GM21423 (cell line): ENCODE results near the gene CD48.

Experiments
- ATAC-seq: cut with Tn5 transposase; IDR thresholded peaks from one replicate; pipeline ENCODE4 v1.9.1; 2021; ENCODE audit warnings: mild to moderate bottlenecking, moderate library complexity; ENCODE audit not compliant: unreplicated experiment

CD48 gene

GRCh38 chr1:160681066-160681890, 30.3 kb downstream of the CD48 start:
- ATAC-seq = no peak

DNA sequence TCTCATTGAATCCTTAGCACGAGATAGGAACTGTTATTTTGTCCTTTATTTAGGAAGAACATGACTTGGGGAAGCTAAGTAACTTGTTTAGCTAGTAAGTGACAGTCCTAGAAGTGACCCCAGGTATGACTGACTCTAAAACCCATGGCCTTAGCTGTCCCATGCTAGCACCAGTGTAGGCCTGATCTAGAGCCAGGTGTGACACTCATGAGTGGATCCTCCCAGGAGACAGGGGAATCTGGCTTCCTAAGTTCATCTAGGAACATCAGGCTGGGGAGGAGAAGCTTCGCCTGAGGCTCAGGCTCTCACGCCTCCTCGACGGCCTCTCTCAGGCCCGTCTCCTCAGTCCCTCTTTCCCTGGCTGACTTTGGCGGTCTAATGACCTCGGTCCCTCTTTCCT, 31.2 kb downstream of the CD48 start:
- ATAC-seq = no peak

- no peak for ATAC-seq
Measured at GRCh38 chr1:160679893-160680292, 31.7 kb downstream of the CD48 start.

DNA sequence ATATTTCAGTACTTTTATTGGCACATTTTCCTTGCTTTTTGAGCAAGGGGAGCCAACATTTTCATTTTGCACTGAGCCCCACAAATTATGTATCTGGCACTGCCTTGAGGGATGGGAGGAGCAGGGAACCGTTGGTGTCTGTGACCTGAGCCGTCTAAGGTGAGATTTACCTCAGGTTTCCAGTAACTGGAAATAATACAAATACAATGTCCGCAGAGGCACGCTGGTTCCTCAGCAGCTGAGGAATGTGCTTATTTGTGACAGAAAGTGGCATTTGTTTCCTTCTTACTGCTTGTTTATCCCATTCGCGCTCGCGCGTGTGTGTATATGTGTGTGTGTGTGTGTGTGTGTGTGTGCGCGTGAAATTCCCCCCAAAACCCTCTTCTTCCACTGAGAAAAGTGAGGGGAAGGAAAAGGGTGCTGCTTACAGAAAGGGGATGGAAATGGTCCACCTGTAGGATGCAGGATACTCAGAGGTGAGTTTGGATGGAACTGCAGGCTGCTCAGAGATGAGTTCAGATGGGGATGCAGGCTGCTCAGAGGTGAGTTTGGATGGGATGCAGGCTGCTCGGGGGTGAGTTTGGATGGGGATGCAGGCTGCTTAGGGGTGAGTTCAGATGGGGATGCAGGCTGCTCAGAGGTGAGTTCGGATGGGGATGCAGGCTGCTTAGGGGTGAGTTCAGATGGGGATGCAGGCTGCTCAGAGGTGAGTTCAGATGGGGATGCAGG, 34.6 kb downstream of the CD48 start:
- ATAC-seq = no peak

GRCh38 chr1:160675641-160676410, 35.8 kb downstream of the CD48 start:
- ATAC-seq = peak; percentile 57

- no peak for ATAC-seq
Measured at GRCh38 chr1:160674415-160674814, 37.2 kb downstream of the CD48 start.

DNA sequence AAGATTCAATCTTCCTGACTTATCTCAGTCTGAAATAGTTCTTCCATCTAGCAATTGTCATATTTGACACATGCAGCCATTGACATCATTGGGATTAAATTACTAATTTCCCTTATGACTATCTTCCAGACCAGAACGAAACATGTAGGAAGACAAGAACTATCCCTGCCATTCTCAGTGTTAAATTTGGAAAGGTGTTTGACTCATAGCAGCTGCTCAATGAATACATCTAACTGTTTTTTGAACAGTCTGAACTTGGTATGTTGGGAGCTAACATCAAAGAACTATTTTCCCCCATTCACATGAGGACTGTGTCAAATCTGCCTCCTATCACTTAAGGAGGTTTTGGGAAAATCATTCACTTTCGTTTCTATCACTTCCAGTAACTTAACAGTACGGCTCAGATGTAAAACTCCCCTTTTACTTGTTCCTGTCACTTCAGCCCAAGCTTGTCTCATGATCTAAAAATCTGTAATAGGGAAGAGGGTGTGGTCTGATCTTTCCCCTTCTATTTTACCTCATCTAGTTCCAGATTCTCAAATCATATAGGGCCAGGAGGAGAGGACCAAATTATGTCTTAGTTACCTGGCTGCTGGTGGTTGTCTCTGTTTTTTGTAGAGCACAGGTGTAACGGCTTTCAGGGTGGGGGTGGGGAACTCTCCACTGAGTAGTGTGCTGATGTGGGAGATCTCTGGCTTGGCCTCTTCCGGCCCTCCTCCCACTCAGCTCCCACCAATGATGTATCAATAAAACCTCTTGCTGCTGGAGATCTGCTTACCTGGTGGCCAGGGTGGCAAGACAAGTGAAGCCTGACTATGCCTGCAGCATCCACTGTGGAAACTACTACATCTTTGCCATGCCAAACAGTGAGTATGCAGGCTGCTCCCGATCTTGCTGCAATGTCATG, 38.6 kb downstream of the CD48 start:
- ATAC-seq = no peak

DNA sequence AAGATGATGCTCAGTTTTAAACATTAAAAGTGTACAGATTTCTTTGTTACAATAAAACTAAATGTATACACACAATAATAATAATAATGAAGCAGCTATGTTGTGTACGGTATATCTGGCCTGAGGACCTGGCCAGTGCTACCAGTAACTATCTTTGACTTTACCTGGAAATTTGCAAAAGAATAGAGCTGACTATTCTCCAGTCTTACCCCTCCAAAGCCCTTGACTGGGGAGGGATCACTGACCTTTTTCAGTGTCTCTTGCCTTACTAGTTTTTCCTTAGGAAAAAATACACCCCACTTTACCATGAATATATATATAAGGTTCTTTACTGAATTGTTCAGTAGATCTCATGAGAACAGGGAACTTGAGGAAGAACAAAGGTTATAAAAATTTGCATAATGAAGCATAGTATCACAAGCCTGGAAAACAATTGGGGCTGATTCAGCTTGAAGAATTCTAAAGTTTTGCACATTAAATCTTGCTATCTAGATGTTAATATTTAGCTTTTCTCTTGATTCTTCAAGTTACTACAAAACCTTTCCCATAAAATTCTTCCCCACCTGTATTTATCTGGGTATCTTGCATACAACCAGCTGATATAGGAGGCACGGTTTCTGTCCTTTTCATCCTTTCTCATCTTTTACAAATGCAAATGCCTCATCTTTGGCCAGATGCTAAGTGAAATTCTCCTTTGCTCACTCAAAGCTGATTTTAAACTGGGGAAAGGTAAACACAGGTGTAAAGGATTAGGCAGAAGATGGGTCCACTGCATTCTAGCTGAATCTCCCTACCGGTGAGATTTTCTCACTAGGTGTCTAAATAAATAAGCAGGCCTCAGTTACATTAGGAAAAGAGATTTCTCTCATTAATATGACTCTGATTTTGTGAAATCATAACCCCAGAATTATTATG, 39.8 kb downstream of the CD48 start:
- no peak for ATAC-seq

- ATAC-seq = no peak
Measured at GRCh38 chr1:160670701-160671100, 40.9 kb downstream of the CD48 start.

GRCh38 chr1:160669802-160670201, 41.8 kb downstream of the CD48 start:
- ATAC-seq = no peak

- no peak for ATAC-seq
Measured at GRCh38 chr1:160669276-160669675, 42.3 kb downstream of the CD48 start.

DNA sequence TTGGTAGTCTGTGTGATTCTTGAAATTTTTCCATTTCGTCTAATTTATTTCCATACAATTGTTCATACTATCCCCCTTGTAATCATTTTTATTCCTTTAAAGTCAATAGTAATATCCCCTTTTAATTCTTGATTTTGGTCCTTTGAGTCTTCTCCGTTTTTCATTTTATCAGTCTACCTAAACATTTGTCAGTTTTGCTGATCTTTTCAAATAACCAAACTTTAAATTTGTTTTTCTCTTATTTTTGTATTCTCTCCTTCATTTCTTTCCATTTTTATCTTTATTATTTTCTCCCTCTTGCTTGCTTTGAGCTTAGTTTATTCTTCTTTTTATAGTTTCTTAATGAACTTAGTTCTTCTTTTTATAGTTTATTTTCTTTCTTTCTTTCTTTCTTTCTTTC, 43.7 kb downstream of the CD48 start:
- no peak for ATAC-seq

- no peak for ATAC-seq
Measured at GRCh38 chr1:160666079-160666442, 45.6 kb downstream of the CD48 start.

DNA sequence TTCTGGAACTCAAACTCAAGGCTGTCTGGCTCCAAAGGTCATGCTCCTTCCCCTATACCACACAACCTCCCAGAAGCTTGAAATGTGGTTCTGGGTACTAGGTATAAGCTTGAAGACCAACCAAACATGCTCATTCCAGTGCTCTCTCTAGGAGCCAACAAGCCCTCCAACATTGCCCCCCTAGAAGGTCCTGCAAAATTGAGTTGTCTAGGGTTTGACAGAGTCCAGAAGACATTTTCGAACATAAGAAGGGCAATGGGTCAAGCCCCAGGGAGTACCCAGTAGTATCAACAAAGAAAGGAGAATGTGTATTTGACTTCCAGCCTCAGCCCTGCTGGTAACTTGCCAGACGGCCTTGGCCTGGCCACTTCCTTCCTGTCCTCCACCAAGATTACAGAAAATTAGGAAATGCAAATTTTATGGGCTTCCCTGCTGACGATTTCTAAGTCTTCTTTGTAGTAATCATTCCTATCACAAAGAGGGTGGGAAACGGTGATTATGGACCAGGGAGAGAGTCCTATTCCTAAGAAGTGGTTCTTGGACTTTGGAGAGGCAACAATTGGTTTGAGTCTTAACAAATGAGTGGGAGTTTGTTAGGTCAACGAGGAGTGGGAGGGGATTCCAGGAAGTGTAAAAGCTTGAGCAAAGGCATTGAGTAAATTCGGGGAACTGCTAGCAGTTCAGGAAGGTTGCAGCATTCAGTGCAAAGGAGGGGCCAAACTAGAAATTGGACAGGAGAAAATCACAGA, 46.1 kb downstream of the CD48 start:
- ATAC-seq = no peak

DNA sequence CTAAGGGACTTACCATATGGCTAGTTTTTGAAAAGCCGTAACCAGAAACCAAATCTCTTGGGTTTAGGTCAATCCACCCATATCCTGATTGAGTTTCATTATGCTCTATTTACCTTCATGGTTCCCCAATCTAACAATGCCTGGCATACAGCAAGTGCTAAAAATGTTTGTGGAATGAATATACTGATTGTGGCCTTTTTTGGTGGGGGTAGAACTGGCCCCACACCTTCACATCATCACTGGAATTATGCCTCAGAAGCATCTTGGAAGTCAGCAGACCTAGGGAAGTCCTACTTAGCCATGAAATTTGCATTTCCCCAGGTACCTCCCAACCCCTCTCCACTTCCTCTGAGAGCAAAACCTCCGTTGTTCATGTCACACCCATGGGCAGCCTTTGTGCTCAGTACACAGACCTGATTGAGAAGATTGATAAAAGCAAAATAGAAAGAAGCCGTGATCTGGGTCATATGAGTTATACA, 47.0 kb downstream of the CD48 start:
- peak; percentile 79 for ATAC-seq

- no peak for ATAC-seq
Measured at GRCh38 chr1:160662910-160663309, 48.7 kb downstream of the CD48 start.

DNA sequence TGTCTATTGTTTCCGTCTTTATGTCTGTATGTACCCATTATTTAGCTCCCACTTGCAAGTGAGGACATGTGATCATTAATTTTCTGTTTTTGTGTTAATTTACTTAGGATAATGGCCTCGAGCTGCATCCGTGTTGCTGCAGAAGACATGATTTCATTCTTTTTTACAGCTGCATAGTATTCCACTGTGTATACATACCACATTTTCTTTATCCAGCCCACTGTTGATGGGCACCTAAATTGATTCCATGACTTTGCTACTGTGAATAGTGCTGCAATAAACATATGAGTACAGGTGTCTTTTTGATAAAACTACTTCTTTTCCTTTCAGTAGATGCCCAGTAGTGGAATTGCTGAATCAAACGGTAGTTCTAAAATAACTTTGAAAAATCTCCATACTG, 52.1 kb downstream of the CD48 start:
- ATAC-seq = no peak

DNA sequence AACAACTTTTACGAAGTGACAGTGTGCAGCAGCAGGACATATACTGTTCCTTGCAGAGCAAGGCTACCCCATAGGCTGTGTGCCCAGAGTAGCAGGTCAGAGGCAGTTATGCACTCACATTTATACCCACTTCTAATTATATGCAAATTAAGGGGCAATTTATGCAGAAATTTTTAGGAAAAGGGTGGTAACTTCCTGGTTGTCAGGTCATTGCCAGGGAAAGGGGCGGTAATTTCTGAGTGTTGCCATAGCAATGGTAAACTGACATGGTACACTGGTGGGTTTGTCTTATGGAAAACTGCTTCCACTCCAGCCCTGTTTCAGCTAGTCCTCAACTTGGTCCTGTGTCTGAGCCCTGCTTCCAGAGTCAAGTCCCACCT, 52.8 kb downstream of the CD48 start:
- no peak for ATAC-seq
